Measurements from ENCODE around the gene HMSD.
A peak's percentile ranks its signal among the peaks of the same experiment; 100 is the strongest.

The HMSD gene

GRCh38 chr18:63994783-63995399, 45.8 kb downstream of the HMSD start:
- DNase-seq (ENCODE audit: low spot score), result peak; percentile 30

GRCh38 chr18:63997041-63997440, 47.9 kb downstream of the HMSD start:
- DNase-seq (ENCODE audit: low spot score), result no peak

GRCh38 chr18:63997606-63998005, 48.5 kb downstream of the HMSD start:
- no peak for DNase-seq (ENCODE audit: low spot score)

- no peak for DNase-seq (ENCODE audit: low spot score)
Observed at GRCh38 chr18:63999871-64000270, 50.8 kb downstream of the HMSD start.

- no peak for DNase-seq (ENCODE audit: low spot score)
Observed at GRCh38 chr18:64002581-64002980, 53.5 kb downstream of the HMSD start.

- no peak for DNase-seq (ENCODE audit: low spot score)
Observed at GRCh38 chr18:64009305-64009704, 60.2 kb downstream of the HMSD start.
